ENCODE results near the gene TEX22. TPM values are rescaled to one million over a fixed set of nuclear protein-coding genes. Genes with fewer than 3 reads are reported as not detected.

The TEX22 gene
- total and polyA plus RNA-seq, 7 donors, result 0.50 TPM; not detected in 6

DNA sequence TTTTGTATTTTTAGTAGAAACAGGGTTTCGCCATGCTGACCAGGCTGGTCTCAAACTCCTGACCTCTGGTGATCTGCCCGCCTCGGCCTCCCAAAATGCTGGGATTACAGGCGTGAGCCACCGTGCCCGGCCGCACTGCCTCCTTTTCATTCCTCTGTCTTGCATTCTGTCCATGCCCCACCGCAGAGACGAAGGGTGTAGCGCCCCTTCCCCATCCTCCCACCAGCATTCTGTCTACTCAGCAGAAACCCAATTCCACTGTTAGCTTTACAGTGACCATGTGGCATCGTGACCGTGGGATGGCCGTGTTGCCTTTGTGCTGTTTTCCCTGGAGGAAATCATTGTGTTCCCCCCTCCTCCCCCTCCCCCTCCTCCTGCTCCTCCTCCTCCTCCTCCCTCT is 10.3 kb downstream of the TEX22 start:
- peaks cover 10 to 34% (median 24%) of the 10 kb centered on the region in 3 donors for H3K27me3 ChIP-seq
- WGBS, 2 donors, result 88 to 89% methylated on average over 13 of the region's 13 CpGs
- no peak for DNase-seq

DNA sequence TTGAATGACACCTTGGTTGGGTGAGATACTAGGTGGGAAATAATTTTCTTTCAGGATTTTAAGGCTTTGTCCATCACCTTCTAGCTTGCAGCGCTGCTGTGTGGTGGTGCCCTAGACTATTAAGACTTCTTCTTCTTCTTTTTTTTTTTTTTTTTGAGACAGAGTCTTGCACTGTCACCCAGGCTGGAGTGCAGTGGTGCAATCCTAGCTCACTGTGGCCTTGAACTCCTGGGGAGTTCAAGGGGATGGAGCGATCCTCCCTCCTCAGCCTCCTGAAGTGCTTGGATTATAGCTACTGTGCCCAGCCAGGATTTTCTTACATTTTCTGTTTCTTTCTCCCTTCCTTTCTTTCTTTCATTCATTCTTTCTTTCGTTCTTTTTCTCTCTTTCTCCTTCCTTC is 11.0 kb downstream of the TEX22 start:
- Histone ChIP-seq H3K9me3 (no peaks in the 10 kb centered on the region), H3K4me1 (peaks cover 0 to 17% (median 13%) of the 10 kb centered on the region in 4 donors), H3K36me3 (no peaks in the 10 kb centered on the region), H3K4me3 (no peak overlapping the region), H3K27me3 (peaks cover 10 to 34% (median 24%) of the 10 kb centered on the region in 3 donors), H3K27ac (no peak overlapping the region)
- DNase-seq, result no peak
- intact Hi-C loops (cut with DNase I), result no loop called here
- 83 to 90% methylated on average over 3 of the region's 3 CpGs for WGBS, 2 donors
- TF ChIP-seq POLR2AphosphoS5 (IDR thresholded peaks at IDR 0.05), result no peak
- TF ChIP-seq POLR2A (IDR thresholded peaks at IDR 0.05), result no peak
- no peak for TF ChIP-seq EP300 (IDR thresholded peaks at IDR 0.05)
- TF ChIP-seq, protein P1, sequence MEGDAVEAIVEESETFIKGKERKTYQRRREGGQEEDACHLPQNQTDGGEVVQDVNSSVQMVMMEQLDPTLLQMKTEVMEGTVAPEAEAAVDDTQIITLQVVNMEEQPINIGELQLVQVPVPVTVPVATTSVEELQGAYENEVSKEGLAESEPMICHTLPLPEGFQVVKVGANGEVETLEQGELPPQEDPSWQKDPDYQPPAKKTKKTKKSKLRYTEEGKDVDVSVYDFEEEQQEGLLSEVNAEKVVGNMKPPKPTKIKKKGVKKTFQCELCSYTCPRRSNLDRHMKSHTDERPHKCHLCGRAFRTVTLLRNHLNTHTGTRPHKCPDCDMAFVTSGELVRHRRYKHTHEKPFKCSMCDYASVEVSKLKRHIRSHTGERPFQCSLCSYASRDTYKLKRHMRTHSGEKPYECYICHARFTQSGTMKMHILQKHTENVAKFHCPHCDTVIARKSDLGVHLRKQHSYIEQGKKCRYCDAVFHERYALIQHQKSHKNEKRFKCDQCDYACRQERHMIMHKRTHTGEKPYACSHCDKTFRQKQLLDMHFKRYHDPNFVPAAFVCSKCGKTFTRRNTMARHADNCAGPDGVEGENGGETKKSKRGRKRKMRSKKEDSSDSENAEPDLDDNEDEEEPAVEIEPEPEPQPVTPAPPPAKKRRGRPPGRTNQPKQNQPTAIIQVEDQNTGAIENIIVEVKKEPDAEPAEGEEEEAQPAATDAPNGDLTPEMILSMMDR (IDR thresholded peaks at IDR 0.05), result no peak

More for the DNA sequence above, 10.3 kb downstream of the TEX22 start:
- Histone ChIP-seq H3K4me1 (peaks cover 0 to 15% (median 11%) of the 10 kb centered on the region in 4 donors), H3K4me3 (no peak overlapping the region), H3K9me3 (no peaks in the 10 kb centered on the region), H3K36me3 (no peaks in the 10 kb centered on the region), H3K27ac (no peak overlapping the region)
- intact Hi-C loops (cut with DNase I), result no loop called here
- TF ChIP-seq, protein P1 (IDR thresholded peaks at IDR 0.05), result no peak
- TF ChIP-seq EP300 (IDR thresholded peaks at IDR 0.05) (no peak), POLR2AphosphoS5 (IDR thresholded peaks at IDR 0.05) (no peak)

GRCh38 chr14:105410642-105411016 is 12.3 kb downstream of the TEX22 start:
- H3K4me3 ChIP-seq, result peak overlapping the region in 2 of 4 donors; percentile 8 to 38

DNA sequence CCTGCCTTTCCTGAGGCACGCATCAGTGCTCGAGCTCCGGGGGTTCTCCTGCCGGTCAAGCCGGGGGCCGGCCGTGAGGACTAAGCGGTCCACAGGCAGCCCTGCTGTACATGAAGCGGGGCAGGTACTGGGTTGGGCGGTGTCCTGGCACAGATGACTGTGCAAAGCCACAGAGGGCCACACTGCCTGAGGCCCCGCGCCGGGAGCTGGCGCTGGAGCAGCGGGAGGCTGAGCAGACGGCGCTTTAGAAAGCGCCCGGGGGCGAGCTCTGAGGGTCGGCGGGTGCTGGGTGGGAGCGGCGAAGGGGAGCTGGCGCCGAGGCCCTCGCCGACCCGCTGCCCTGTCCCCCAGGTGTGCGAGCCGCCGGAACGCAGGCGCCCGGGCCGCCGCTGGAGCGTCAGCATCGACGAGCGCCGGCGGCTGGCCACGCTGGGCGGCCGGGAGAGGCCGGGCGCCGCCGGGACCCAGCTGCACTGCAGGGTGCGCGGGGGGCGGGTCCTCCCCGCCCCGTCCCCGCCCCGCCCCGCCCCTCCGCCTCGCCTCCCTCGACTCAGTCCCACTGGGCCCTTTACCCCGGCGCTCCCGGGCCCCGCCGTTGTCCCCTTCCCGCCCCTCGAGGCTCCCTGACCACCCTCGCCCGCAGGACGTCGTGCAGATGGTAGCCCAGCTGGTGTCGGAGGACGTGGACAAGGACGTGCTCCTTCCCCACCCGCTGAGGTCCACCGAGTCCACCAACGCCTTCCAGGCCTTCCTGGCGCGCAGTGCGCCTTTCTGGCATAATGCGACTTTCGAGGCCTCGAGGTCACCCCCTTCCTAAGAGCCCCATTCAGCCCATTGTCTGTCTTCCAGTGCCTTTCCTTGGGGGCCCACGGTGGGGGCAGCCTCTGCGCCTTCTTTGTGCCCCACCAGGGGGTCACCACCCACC is 12.9 kb downstream of the TEX22 start:
- H3K9me3 ChIP-seq, result no peaks in the 10 kb centered on the region

More at GRCh38 chr14:105410642-105411016, 12.3 kb downstream of the TEX22 start:
- no peak for DNase-seq
- intact Hi-C loops (cut with DNase I), result loop anchor here (5.0 kb wide), 1 partner anchor 38 kb away; no protein-coding TSS in a partner anchor
- H3K36me3 ChIP-seq, result no peaks in the 10 kb centered on the region
- peaks cover 0 to 30% (median 23%) of the 10 kb centered on the region in 4 donors for H3K4me1 ChIP-seq
- 28 to 51% methylated on average over 5 of the region's 5 CpGs for WGBS, 2 donors
- no peaks in the 10 kb centered on the region for H3K9me3 ChIP-seq
- no peak overlapping the region for H3K27ac ChIP-seq
- TF ChIP-seq POLR2A (IDR thresholded peaks at IDR 0.05) (no peak), POLR2AphosphoS5 (IDR thresholded peaks at IDR 0.05) (no peak), EP300 (IDR thresholded peaks at IDR 0.05) (no peak)
- TF ChIP-seq, protein P1 (IDR thresholded peaks at IDR 0.05), result no peak
- H3K27me3 ChIP-seq, result peaks cover 10 to 34% (median 24%) of the 10 kb centered on the region in 3 donors

More for the DNA sequence above, 12.9 kb downstream of the TEX22 start:
- H3K36me3 ChIP-seq, result no peaks in the 10 kb centered on the region
- peak overlapping the region in 3 of 4 donors; percentile 8 to 43 (median 38) for H3K4me3 ChIP-seq
- WGBS, 2 donors, result 5 to 10% methylated on average over 86 of the region's 86 CpGs
- peaks cover 0 to 33% (median 27%) of the 10 kb centered on the region in 4 donors for H3K4me1 ChIP-seq
- DNase-seq, result peak; percentile 71
- H3K27ac ChIP-seq, result no peak overlapping the region
- H3K27me3 ChIP-seq, result peaks cover 10 to 34% (median 24%) of the 10 kb centered on the region in 3 donors
- no peak for TF ChIP-seq EP300 (IDR thresholded peaks at IDR 0.05)
- no peak for TF ChIP-seq POLR2A (IDR thresholded peaks at IDR 0.05)
- TF ChIP-seq POLR2AphosphoS5 (IDR thresholded peaks at IDR 0.05), result no peak
- TF ChIP-seq, protein P1 (IDR thresholded peaks at IDR 0.05), result no peak
- intact Hi-C loops (cut with DNase I), result loop anchor here (5.0 kb wide), 1 partner anchor 39 kb away; no protein-coding TSS in a partner anchor

Measured in sigmoid colon (tissue), 7 donors.